ENCODE data around the gene SYNE1. TPM values are rescaled to one million over a fixed set of nuclear protein-coding genes. Genes with fewer than 3 reads are reported as not detected.
A peak's percentile ranks its signal among the peaks of the same experiment; 100 is the strongest.
"Not testable (repeated sequence)": the region's sequence is repeated elsewhere in the genome, so short reads cannot be mapped to it uniquely, and the experiment has no call there.

Gene SYNE1
- total RNA-seq, 1 donor: 101 TPM

GRCh38 chr6:152572338-152573088, 64.6 kb downstream of the SYNE1 start:
- no peak overlapping the region for H3K4me3 ChIP-seq (ENCODE audit: low read depth, low read length)
- peak; percentile 76 for DNase-seq (ENCODE audit: low read depth)
- TF ChIP-seq CTCF (IDR thresholded peaks at IDR 0.05; ENCODE audit: insufficient read depth, low read depth, low read length): no peak

- DNase-seq (ENCODE audit: low read depth): no peak
- no peak for TF ChIP-seq CTCF (IDR thresholded peaks at IDR 0.05; ENCODE audit: insufficient read depth, low read depth, low read length)
- no peak overlapping the region for H3K4me3 ChIP-seq (ENCODE audit: low read depth, low read length)
Observed at GRCh38 chr6:152571943-152572337, 65.2 kb downstream of the SYNE1 start.

GRCh38 chr6:152571089-152571488, 66.1 kb downstream of the SYNE1 start:
- DNase-seq (ENCODE audit: low read depth): no peak
- TF ChIP-seq CTCF (IDR thresholded peaks at IDR 0.05; ENCODE audit: insufficient read depth, low read depth, low read length): no peak
- no peak overlapping the region for H3K4me3 ChIP-seq (ENCODE audit: low read depth, low read length)

DNA sequence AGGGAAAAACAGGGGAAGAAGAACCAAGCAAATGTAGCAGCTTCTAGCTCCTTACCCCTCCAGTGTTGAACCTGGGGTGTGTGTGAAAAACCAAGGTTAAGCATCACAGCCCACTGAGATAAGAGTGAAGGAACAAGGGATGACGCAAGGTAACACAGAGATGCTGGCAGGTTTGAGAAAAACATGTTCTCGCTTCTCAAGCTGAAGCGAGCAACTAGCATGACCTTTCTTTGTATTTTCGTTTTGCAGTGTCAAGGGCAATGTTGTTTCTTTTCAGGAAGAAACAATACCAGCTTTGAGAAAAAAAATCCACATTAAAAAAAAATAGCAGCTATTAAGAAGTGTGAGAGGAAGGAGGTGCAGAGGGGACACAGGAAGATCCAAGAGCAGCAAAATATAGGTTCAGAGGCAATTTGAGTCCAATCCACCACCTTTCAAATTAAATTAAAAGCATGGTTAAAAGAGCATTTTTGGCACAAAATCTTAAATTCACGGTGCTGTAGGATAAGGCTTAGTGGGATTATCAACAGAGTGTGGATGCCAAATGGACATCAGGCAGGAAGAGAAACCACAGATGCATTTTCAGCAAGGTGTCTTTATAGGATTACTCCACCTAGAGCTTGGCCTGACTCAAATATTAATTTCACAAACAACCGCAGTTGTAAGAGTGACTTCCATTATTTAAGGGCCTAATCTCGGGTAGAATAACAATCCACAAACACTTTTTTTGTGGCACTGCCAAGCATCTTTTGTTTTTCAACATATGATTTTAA, 70.9 kb downstream of the SYNE1 start:
- H3K4me3 ChIP-seq (ENCODE audit: low read depth, low read length): no peak overlapping the region
- no peak for DNase-seq (ENCODE audit: low read depth)
- TF ChIP-seq CTCF (IDR thresholded peaks at IDR 0.05; ENCODE audit: insufficient read depth, low read depth, low read length): no peak

GRCh38 chr6:152563177-152563576, 74.0 kb downstream of the SYNE1 start:
- no peak for DNase-seq (ENCODE audit: low read depth)
- no peak overlapping the region for H3K4me3 ChIP-seq (ENCODE audit: low read depth, low read length)
- no peak for TF ChIP-seq CTCF (IDR thresholded peaks at IDR 0.05; ENCODE audit: insufficient read depth, low read depth, low read length)

DNA sequence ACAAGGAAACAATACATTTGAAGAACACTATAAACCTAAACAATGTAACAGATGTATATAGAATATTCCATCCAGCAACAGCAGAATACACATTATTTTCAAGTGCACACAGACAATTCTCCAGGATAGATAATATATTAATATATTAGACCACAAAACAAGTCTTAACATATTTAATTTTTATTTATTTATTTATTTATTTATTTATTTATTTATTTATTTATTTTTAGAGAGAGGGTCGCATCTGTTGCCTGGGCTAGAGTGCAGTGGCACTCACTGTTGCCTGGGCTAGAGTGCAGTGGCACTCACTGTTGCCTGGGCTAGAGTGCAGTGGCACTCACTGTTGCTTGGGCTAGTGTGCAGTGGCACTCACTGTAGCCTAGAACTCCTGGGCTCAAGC, 78.4 kb downstream of the SYNE1 start:
- not testable (repeated sequence) for DNase-seq (ENCODE audit: low read depth); H3K4me3 ChIP-seq (ENCODE audit: low read depth, low read length)

DNA sequence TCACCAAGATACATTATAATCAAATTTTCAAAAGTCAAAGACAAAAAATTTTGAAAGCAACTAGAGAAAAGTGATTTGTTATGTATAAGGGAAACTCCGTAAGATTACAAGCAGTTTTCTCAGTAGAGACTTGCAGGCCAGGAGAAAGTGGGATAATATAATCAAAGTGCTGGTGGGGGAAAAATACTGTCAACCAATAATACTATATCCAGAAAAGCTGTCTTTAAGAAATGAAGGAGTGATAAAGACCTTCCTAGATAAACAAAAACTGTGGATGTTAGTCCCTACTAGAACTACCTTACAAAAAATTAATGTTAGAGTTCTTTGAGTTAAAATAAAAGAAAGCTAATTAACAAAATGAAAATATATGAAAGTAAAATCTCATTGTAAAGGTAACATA, 79.7 kb downstream of the SYNE1 start:
- no peak for TF ChIP-seq CTCF (IDR thresholded peaks at IDR 0.05; ENCODE audit: insufficient read depth, low read depth, low read length)
- DNase-seq (ENCODE audit: low read depth): no peak
- H3K4me3 ChIP-seq (ENCODE audit: low read depth, low read length): no peak overlapping the region

Measured in fibroblast of villous mesenchyme (primary cell).